Breast epithelium (tissue), 3 donors: ENCODE results near the gene LMOD1.

ENCODE experiments used
- POLR2A ChIP-seq: fragments of 450-650 bp; IDR thresholded peaks from one replicate; pipeline ENCODE4 v1.6.1; 2016; ENCODE audit warnings: antibody characterized with exemption, mild to moderate bottlenecking, moderate library complexity
- TF ChIP-seq, protein P1 (sequence below), 3 donors: fragments of 450-650 bp; IDR thresholded peaks; one replicate each; pipeline ENCODE4 v1.5.1; 2016 to 2017; ENCODE audit warnings: antibody characterized with exemption in 3 of 3, mild to moderate bottlenecking in 3 of 3, moderate library complexity in 3 of 3

DNA sequence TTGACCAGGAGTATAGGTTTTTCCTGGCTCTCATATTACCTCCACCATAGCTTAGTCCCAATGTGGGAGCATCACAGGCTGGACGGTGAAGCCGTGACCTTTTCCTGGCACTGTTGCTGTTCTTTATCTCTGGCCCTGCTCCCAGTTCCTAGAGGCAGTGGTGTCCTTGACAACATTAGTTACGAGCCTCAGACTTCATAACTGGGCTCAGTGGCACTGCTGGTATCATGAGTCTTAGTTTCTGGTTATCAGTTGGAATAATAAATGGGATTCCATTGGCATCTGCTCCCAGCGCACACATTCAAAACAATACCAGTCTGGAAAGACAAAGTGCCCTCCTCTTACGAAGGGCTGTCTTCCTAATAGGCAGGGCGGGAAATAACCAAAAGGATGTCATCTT is 44.1 kb upstream of the LMOD1 start:
- TF ChIP-seq, protein P1, sequence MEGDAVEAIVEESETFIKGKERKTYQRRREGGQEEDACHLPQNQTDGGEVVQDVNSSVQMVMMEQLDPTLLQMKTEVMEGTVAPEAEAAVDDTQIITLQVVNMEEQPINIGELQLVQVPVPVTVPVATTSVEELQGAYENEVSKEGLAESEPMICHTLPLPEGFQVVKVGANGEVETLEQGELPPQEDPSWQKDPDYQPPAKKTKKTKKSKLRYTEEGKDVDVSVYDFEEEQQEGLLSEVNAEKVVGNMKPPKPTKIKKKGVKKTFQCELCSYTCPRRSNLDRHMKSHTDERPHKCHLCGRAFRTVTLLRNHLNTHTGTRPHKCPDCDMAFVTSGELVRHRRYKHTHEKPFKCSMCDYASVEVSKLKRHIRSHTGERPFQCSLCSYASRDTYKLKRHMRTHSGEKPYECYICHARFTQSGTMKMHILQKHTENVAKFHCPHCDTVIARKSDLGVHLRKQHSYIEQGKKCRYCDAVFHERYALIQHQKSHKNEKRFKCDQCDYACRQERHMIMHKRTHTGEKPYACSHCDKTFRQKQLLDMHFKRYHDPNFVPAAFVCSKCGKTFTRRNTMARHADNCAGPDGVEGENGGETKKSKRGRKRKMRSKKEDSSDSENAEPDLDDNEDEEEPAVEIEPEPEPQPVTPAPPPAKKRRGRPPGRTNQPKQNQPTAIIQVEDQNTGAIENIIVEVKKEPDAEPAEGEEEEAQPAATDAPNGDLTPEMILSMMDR (IDR thresholded peaks at IDR 0.05) = no peak
- TF ChIP-seq POLR2A = no peak
